GM15510 (cell line): ENCODE measurements around the gene DDX39A.

Experiments
- POLR2A ChIP-seq: IDR thresholded peaks from 3 replicates; pipeline ENCODE4 v1.6.1; 2011; ENCODE audit warnings: borderline replicate concordance; ENCODE audit not compliant: insufficient read length; ENCODE audit errors: extremely low read depth

DDX39A gene

GRCh38 chr19:14412996-14413692 is 6.0 kb downstream of the DDX39A start:
- TF ChIP-seq POLR2A, result no peak

- TF ChIP-seq POLR2A, result no peak
Measured at GRCh38 chr19:14412324-14412995, 6.7 kb downstream of the DDX39A start.

GRCh38 chr19:14411938-14412245 is 7.2 kb downstream of the DDX39A start:
- TF ChIP-seq POLR2A, result no peak

- no peak for TF ChIP-seq POLR2A
Measured at GRCh38 chr19:14411161-14411937, 7.8 kb downstream of the DDX39A start.

- TF ChIP-seq POLR2A, result peak; percentile 11
Measured at GRCh38 chr19:14410091-14411051, 8.8 kb downstream of the DDX39A start.

- TF ChIP-seq POLR2A, result no peak
Measured at GRCh38 chr19:14409146-14410023, 9.8 kb downstream of the DDX39A start.

GRCh38 chr19:14408491-14409145 is 10.5 kb downstream of the DDX39A start:
- no peak for TF ChIP-seq POLR2A

GRCh38 chr19:14407605-14408484 is 11.3 kb downstream of the DDX39A start:
- peak; percentile 44 for TF ChIP-seq POLR2A

- no peak for TF ChIP-seq POLR2A
Measured at GRCh38 chr19:14406645-14407401, 12.3 kb downstream of the DDX39A start.

GRCh38 chr19:14405758-14406644 is 13.1 kb downstream of the DDX39A start:
- peak; percentile 34 for TF ChIP-seq POLR2A

- TF ChIP-seq POLR2A, result no peak
Measured at GRCh38 chr19:14405380-14405757, 13.8 kb downstream of the DDX39A start.

GRCh38 chr19:14404312-14404711 is 14.8 kb downstream of the DDX39A start:
- TF ChIP-seq POLR2A, result no peak
